GM12878 (cell line): Measurements from ENCODE around the gene SLC12A7.

Experiments used
- CEBPZ ChIP-seq: fragments of 150-350 bp; IDR thresholded peaks from 2 replicates; pipeline ENCODE4 v1.6.1; 2016; ENCODE audit warnings: low read depth, low read length
- MYC ChIP-seq: IDR thresholded peaks from 2 replicates; pipeline ENCODE4 v1.6.1; 2011; ENCODE audit warnings: mild to moderate bottlenecking, low read length, moderate library complexity, inconsistent platforms; ENCODE audit not compliant: insufficient read depth, insufficient replicate concordance, insufficient read length, severe bottlenecking
- REST ChIP-seq: IDR thresholded peaks from 2 replicates; pipeline ENCODE4 v1.6.1; 2012; ENCODE audit warnings: mild to moderate bottlenecking, low read depth, low read length
- SMARCA5 ChIP-seq: fragments of 450-650 bp; IDR thresholded peaks from 2 replicates; pipeline ENCODE4 v1.6.1; 2017; ENCODE audit warnings: mild to moderate bottlenecking

- TF ChIP-seq REST (no peak), MYC (no peak), SMARCA5 (no peak), CEBPZ (no peak)
Observed at GRCh38 chr5:1088031-1088430, 23.8 kb downstream of the SLC12A7 start.
